ENCODE results near the gene GLS2. TPM values are rescaled to one million over a fixed set of nuclear protein-coding genes. Genes with fewer than 3 reads are reported as not detected.

Gene GLS2
- total RNA-seq, 4 donors from 2014 or later, result 2.1 to 3.1 (median 2.1) TPM; not detected in 1

DNA sequence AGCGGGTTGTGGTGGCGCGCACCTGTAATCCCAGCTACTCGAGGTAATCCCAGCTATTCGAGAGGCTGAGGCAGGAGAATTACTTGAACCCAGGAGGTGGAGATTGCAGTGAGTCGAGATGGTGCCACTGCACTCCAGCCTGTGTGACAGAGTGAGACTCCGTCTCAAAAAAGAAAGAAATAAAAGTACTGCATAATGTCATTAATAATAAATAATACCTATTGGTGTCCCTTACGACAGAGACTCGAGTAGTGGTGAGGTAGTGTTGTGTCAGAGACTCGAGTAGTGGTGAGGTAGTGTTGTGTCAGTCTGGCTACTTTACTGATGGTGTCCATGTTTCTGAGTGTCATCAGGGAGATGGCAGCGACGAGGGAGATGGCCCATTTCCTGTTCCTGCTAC lies 1.3 kb downstream of the GLS2 start:
- Histone ChIP-seq H3K27ac (no peak overlapping the region), H3K4me3 (no peak overlapping the region), H3K4me1 (peaks cover 0 to 20% (median 7%) of the 10 kb centered on the region in 4 donors), H3K9me3 (no peaks in the 10 kb centered on the region), H3K36me3 (no peaks in the 10 kb centered on the region), H3K27me3 (peaks cover 0 to 16% of the 10 kb centered on the region in 2 donors)
- WGBS, 2 donors, result 82 to 83% methylated on average over 12 of the region's 12 CpGs
- no peak for DNase-seq (ENCODE audit: low spot score in 2 of 2)
- no peak for TF ChIP-seq EP300 (IDR thresholded peaks at IDR 0.05)
- no peak for TF ChIP-seq POLR2A (IDR thresholded peaks at IDR 0.05)
- TF ChIP-seq, protein P1, sequence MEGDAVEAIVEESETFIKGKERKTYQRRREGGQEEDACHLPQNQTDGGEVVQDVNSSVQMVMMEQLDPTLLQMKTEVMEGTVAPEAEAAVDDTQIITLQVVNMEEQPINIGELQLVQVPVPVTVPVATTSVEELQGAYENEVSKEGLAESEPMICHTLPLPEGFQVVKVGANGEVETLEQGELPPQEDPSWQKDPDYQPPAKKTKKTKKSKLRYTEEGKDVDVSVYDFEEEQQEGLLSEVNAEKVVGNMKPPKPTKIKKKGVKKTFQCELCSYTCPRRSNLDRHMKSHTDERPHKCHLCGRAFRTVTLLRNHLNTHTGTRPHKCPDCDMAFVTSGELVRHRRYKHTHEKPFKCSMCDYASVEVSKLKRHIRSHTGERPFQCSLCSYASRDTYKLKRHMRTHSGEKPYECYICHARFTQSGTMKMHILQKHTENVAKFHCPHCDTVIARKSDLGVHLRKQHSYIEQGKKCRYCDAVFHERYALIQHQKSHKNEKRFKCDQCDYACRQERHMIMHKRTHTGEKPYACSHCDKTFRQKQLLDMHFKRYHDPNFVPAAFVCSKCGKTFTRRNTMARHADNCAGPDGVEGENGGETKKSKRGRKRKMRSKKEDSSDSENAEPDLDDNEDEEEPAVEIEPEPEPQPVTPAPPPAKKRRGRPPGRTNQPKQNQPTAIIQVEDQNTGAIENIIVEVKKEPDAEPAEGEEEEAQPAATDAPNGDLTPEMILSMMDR (IDR thresholded peaks at IDR 0.05), result no peak

DNA sequence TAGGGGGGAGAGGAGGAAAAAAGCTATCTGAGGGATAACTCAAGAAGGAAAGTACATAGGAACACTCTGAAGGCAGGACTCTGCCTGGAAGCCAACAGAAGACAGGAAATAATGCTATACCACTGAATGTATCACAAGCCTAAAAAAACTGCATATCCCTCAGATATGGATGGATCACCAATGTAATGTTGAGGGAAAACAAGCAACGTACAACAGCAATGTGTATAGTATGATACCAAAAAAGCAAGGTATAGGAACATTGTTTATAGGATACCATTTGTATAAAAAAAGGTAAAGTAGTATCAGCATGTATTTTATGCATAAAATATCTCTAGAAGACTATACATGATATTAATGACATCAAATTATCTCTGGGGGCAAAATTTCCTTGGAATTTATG lies 3.4 kb downstream of the GLS2 start:
- DNase-seq (ENCODE audit: low spot score in 2 of 2), result no peak
- 86 to 92% methylated on average over 1 of the region's 1 CpG for WGBS, 2 donors
- Histone ChIP-seq H3K4me3 (no peak overlapping the region), H3K27me3 (peaks cover 0 to 3% of the 10 kb centered on the region in 2 donors), H3K27ac (no peak overlapping the region), H3K9me3 (no peaks in the 10 kb centered on the region), H3K4me1 (peaks cover 0 to 20% (median 7%) of the 10 kb centered on the region in 4 donors), H3K36me3 (no peaks in the 10 kb centered on the region)
- TF ChIP-seq, protein P1 (IDR thresholded peaks at IDR 0.05), result no peak
- TF ChIP-seq EP300 (IDR thresholded peaks at IDR 0.05) (no peak), POLR2A (IDR thresholded peaks at IDR 0.05) (no peak)

DNA sequence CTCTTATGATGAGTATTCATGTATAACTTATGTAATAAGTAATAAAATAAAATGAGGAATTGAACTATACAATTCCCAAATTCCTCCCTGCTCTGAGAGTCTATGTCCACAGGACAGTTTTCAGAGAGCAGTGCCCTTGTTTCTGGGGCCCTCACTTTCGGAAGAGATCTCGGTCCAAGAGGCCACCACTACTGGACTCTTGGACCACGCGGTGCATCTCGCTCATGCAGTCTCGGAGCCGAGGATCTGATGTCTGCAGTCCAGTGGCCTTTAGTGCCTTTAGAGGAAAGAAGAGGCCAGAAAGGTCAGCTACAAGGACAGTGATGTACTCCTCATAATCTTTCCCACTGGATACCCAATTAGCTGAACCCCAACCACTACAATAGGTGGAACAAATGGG lies 8.3 kb downstream of the GLS2 start:
- no peak overlapping the region for H3K27ac ChIP-seq
- no peaks in the 10 kb centered on the region for H3K9me3 ChIP-seq
- H3K36me3 ChIP-seq, result peaks cover 0 to 3% (median 0%) of the 10 kb centered on the region in 3 donors
- TF ChIP-seq, protein P1 (IDR thresholded peaks at IDR 0.05), result no peak
- TF ChIP-seq EP300 (IDR thresholded peaks at IDR 0.05), result no peak
- no peak for TF ChIP-seq POLR2A (IDR thresholded peaks at IDR 0.05)
- DNase-seq (ENCODE audit: low spot score in 2 of 2), result no peak
- H3K27me3 ChIP-seq, result no peaks in the 10 kb centered on the region
- H3K4me3 ChIP-seq, result no peak overlapping the region
- no peaks in the 10 kb centered on the region for H3K4me1 ChIP-seq
- 82 to 87% methylated on average over 7 of the region's 7 CpGs for WGBS, 2 donors

DNA sequence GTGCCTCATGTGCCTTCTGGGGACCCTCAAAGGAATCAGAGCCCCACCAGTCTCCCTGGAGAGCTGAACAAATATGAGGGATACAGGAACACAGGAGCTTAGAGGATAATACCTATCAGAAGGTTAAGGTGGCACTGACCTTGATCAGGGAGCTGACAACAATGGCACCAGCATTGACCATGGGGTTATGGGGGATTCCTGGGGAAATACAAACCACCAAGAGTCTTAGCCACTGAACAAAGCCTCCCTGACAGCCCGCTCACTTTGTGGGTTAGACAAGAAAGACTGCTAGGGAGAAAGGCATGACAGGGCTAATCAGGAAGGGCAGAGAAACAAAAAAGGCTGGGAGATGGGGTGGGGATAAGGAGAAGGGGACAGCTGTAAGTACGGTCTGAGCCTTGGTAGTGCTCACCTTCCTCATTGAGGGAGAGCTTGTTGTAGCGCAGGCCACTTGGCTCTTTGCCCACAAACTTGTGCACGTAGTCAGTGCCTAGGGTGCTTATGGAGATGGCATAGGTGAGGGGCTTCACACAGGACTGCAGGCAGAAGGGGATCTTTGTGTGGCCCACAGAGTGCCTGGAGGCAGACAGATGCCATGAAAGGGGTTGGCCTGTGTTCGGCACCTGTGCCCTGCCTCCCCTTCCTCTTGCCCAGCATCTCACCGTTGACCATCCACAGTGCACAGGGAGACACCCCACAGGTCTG lies 10.3 kb downstream of the GLS2 start:
- DNase-seq (ENCODE audit: low spot score in 2 of 2), result no peak
- no peak for TF ChIP-seq EP300 (IDR thresholded peaks at IDR 0.05)
- TF ChIP-seq, protein P1 (IDR thresholded peaks at IDR 0.05), result no peak
- H3K36me3 ChIP-seq, result peaks cover 0 to 19% (median 0%) of the 10 kb centered on the region in 3 donors
- WGBS, 2 donors, result 82 to 90% methylated on average over 6 of the region's 6 CpGs
- no peaks in the 10 kb centered on the region for H3K4me1 ChIP-seq
- H3K4me3 ChIP-seq, result no peak overlapping the region
- H3K9me3 ChIP-seq, result no peaks in the 10 kb centered on the region
- H3K27ac ChIP-seq, result no peak overlapping the region
- H3K27me3 ChIP-seq, result no peaks in the 10 kb centered on the region

DNA sequence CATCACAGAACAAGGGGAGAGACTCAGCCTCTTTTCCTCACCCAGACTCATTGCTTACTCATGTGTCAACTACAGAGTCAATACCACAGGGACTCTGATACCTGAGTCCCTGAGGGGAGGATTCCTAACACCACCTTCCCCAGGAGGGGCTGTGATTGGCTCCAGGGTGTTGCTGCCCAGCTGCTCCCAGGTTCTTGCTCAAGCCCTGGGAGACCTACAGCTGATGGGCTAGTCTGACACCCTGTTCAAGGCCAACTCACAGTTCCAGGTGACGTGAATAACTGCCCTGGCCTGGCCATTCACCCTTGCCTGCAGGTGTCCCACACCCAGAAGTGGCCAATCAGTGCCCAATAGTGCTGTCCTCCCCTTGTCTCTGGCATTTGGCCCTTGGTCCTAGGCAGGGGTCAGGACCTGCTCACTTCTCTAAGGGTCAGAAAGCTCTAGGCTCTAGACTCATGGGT lies 11.0 kb downstream of the GLS2 start:
- TF ChIP-seq POLR2A (IDR thresholded peaks at IDR 0.05), result no peak
- no peak for TF ChIP-seq EP300 (IDR thresholded peaks at IDR 0.05)
- TF ChIP-seq, protein P1 (IDR thresholded peaks at IDR 0.05), result no peak
- WGBS, 2 donors, result 86% methylated on average over 1 of the region's 1 CpG; no CpG with 5 or more reads in 1 of the 2 donors

More for the DNA sequence above, 11.0 kb downstream of the GLS2 start:
- no peaks in the 10 kb centered on the region for H3K9me3 ChIP-seq
- H3K36me3 ChIP-seq, result peaks cover 0 to 19% (median 0%) of the 10 kb centered on the region in 3 donors
- DNase-seq (ENCODE audit: low spot score in 2 of 2), result no peak
- H3K4me1 ChIP-seq, result no peaks in the 10 kb centered on the region
- H3K27ac ChIP-seq, result no peak overlapping the region
- no peaks in the 10 kb centered on the region for H3K27me3 ChIP-seq
- H3K4me3 ChIP-seq, result no peak overlapping the region
